Measurements from ENCODE around the gene HSPA1L. TPM values are rescaled to one million over a fixed set of nuclear protein-coding genes. Genes with fewer than 3 reads are reported as not detected.

The HSPA1L gene
- total and polyA plus RNA-seq, 10 of the 15 experiments (the other 5 are each of a cell fraction or from before 2014, with no cell fraction given): 0.69 to 2.5 (median 1.5) TPM

DNA sequence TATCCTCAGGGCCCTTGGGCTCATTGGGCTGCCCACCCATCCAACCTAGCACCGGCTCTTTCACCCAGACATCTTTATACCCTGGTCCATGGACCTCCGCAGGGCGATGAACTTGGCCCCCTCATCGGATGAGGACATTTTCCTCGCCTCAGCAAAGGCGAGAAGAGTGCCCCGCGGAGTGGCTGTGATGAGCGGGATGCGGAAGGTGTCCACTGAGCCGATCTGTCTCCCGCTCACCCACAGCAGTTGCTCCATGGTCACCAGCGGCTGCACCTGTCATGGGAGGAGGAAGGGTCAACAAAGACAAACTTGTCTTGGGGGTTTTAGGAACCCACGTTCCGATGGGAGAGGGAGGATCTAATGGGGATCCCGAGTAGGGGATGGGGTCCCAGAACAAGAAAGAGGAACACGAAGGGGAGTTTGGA lies 46.8 kb upstream of the HSPA1L start:
- intact Hi-C loops (cut with micrococcal nuclease; ENCODE audit: unreplicated experiment): loop anchor here (2.0 kb wide), 2 partner anchors 27 to 61 kb away; no protein-coding TSS in a partner anchor
- FAIRE-seq (no peak), DNase-seq (ENCODE audit: low read depth, low spot score) (no peak), ATAC-seq (no peak)
- Histone ChIP-seq H3K27ac (ENCODE audit: control insufficient read depth, insufficient read depth) (no peak overlapping the region), H3K9ac (ENCODE audit: control insufficient read depth, insufficient read depth, low read length) (peak overlapping the region; percentile 67), H4K20me1 (ENCODE audit: control insufficient read depth, insufficient read depth) (no peaks in the 10 kb centered on the region), H3K27me3 (replicated peaks in 1 of 2; ENCODE audit: control insufficient read depth in 2 of 2, insufficient read depth in 2 of 2, low read length in 1 of 2) (no peaks in the 10 kb centered on the region), H3K9me3 (replicated peaks; ENCODE audit: control insufficient read depth, insufficient read depth, low read length) (no peaks in the 10 kb centered on the region), H3K4me1 (ENCODE audit: control insufficient read depth, insufficient read depth, low read length) (peaks cover 11% of the 10 kb centered on the region), H3K79me2 (ENCODE audit: control insufficient read depth, insufficient read depth, low read length) (no peaks in the 10 kb centered on the region; the same call in 1 of the 2 replicates), H3K4me3 (peak overlapping the region; percentile 91), H3K4me2 (ENCODE audit: control insufficient read depth, insufficient read depth) (peak overlapping the region; percentile 98), H2AFZ (ENCODE audit: control insufficient read depth, low read depth, low read length) (peak overlapping the region; percentile 61; the same call in 1 of the 2 replicates), H3K36me3 (ENCODE audit: control insufficient read depth in 2 of 2, insufficient read depth in 2 of 2, low read length in 1 of 2) (peaks cover 0 to 3% of the 10 kb centered on the region in 2 experiments; a peak in 1 of 4 replicates)
- no peak for TF ChIP-seq CHD2 (IDR thresholded peaks at IDR 0.05; ENCODE audit: borderline replicate concordance, low read depth, low read length)
- no peak for TF ChIP-seq CREB1 (IDR thresholded peaks at IDR 0.05; ENCODE audit: low read depth)
- no peak for TF ChIP-seq JUND (IDR thresholded peaks at IDR 0.05; ENCODE audit: low read depth, low read length)
- no peak for TF ChIP-seq ZSCAN29 (IDR thresholded peaks at IDR 0.05)
- no peak for TF ChIP-seq KAT2A (conservative IDR thresholded peaks at IDR 0.05; ENCODE audit: control insufficient read depth, low read depth, low read length)
- ChIA-PET RAD21 (ENCODE audit: unreplicated experiment) (interaction anchor here (0.7 to 1.7 kb wide), 5 partner anchors 22 to 263 kb away, joined by 3 to 8 read pairs (median 4); partner anchors contain the start of genes DXO and MSH5), CTCF (interaction anchor here (2.2 to 2.3 kb wide), 2 partner anchors 26 to 61 kb away, joined by 9 to 17 read pairs; no protein-coding TSS in a partner anchor), SMC1A (ENCODE audit: uncharacterized antibody, unreplicated experiment) (interaction anchor here (1.2 to 2.9 kb wide), 4 partner anchors 23 to 240 kb away, joined by 3 to 24 read pairs (median 8); no protein-coding TSS in a partner anchor), POLR2A (interaction anchor here (0.8 to 2.5 kb wide), 5 partner anchors 18 to 67 kb away, joined by 3 to 22 read pairs (median 7); partner anchors contain the start of gene HSPA1B)
- BruUV-seq (replicated peaks): no TSS peak
- 60% methylated on average over 17 of the region's 17 CpGs for WGBS (ENCODE audit: insufficient coverage, insufficient replicate concordance, low lambda C conversion rate, missing lambda C conversion rate)
- in situ Hi-C loops (cut with MboI): no loop called here

DNA sequence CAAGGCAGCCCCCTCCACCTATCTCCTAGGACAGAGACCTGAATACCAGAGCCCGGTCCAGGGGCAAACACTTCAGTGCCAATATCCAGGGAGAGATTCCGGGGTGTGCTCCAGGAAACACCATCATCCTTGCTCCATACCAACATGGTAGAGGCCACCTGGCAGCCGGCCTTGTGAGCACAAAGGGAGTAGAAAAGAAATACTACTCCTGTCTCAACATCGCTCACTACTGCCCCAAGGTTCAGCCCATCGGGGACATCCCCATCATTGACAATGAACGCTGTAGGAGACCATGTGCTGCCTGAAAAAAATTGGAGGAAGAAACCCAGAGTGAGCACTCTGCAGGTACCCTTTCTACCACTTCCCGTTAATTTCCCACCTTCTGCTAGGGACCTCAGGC lies 46.1 kb upstream of the HSPA1L start:
- Histone ChIP-seq H3K4me1 (ENCODE audit: control insufficient read depth, insufficient read depth, low read length) (peaks cover 11% of the 10 kb centered on the region), H3K79me2 (ENCODE audit: control insufficient read depth, insufficient read depth, low read length) (no peaks in the 10 kb centered on the region; the same call in 1 of the 2 replicates), H3K9me3 (replicated peaks; ENCODE audit: control insufficient read depth, insufficient read depth, low read length) (no peaks in the 10 kb centered on the region), H3K27ac (ENCODE audit: control insufficient read depth, insufficient read depth) (no peak overlapping the region), H4K20me1 (ENCODE audit: control insufficient read depth, insufficient read depth) (no peaks in the 10 kb centered on the region), H2AFZ (ENCODE audit: control insufficient read depth, low read depth, low read length) (no peak overlapping the region), H3K4me2 (ENCODE audit: control insufficient read depth, insufficient read depth) (no peak overlapping the region; the same call in 1 of the 2 replicates), H3K36me3 (ENCODE audit: control insufficient read depth in 2 of 2, insufficient read depth in 2 of 2, low read length in 1 of 2) (peaks cover 0 to 3% of the 10 kb centered on the region in 2 experiments; a peak in 1 of 4 replicates), H3K4me3 (no peak overlapping the region), H3K9ac (ENCODE audit: control insufficient read depth, insufficient read depth, low read length) (no peak overlapping the region), H3K27me3 (replicated peaks in 1 of 2; ENCODE audit: control insufficient read depth in 2 of 2, insufficient read depth in 2 of 2, low read length in 1 of 2) (no peaks in the 10 kb centered on the region)
- intact Hi-C loops (cut with micrococcal nuclease; ENCODE audit: unreplicated experiment): no loop called here
- DNase-seq (ENCODE audit: low read depth, low spot score): no peak
- ChIA-PET RAD21 (ENCODE audit: unreplicated experiment) (no interaction called here), SMC1A (ENCODE audit: uncharacterized antibody, unreplicated experiment) (no interaction called here), CTCF (no interaction called here), POLR2A (no interaction called here)
- WGBS (ENCODE audit: insufficient coverage, insufficient replicate concordance, low lambda C conversion rate, missing lambda C conversion rate): 78% methylated on average over 7 of the region's 7 CpGs
- in situ Hi-C loops (cut with MboI): no loop called here
- no peak for FAIRE-seq
- BruUV-seq (replicated peaks): no TSS peak
- no peak for ATAC-seq
- TF ChIP-seq BHLHE40 (IDR thresholded peaks at IDR 0.05; ENCODE audit: borderline replicate concordance in 1 of 2, low read depth in 2 of 2, low read length in 1 of 2) (no peak), NBN (IDR thresholded peaks at IDR 0.05) (no peak), FOS (IDR thresholded peaks at IDR 0.05; ENCODE audit: borderline replicate concordance, extremely low read depth, insufficient read length) (no peak), NFIC (IDR thresholded peaks at IDR 0.05; ENCODE audit: low read depth, low read length) (no peak), BACH1 (IDR thresholded peaks at IDR 0.05; ENCODE audit: borderline replicate concordance) (no peak), EZH2 (IDR thresholded peaks at IDR 0.05; ENCODE audit: borderline replicate concordance, control insufficient read depth, low read depth, low read length) (no peak), CREB1 (IDR thresholded peaks at IDR 0.05; ENCODE audit: low read depth) (no peak), YBX1 (IDR thresholded peaks at IDR 0.05) (no peak), SIN3A (IDR thresholded peaks at IDR 0.05; ENCODE audit: low read depth, low read length) (no peak), ATF7 (IDR thresholded peaks at IDR 0.05; ENCODE audit: low read depth) (no peak), ZNF217 (IDR thresholded peaks at IDR 0.05) (no peak), SUZ12 (IDR thresholded peaks at IDR 0.05; ENCODE audit: unreplicated experiment) (no peak), MTA2 (IDR thresholded peaks at IDR 0.05; ENCODE audit: low read depth) (no peak), ASH2L (IDR thresholded peaks at IDR 0.05; ENCODE audit: borderline replicate concordance, low read depth) (no peak), NR2C1 (IDR thresholded peaks at IDR 0.05) (no peak), TCF7 (IDR thresholded peaks at IDR 0.05; ENCODE audit: borderline replicate concordance) (no peak), BCL11A (IDR thresholded peaks at IDR 0.05; ENCODE audit: low read depth, low read length) (no peak), MTA3 (IDR thresholded peaks at IDR 0.05; ENCODE audit: borderline replicate concordance, low read length) (no peak)

All from GM12878 (cell line).